Myocyte (in vitro differentiated cells): Measurements from ENCODE around the gene ANO6. TPM values are rescaled to one million over a fixed set of nuclear protein-coding genes. Genes with fewer than 3 reads are reported as not detected.

ENCODE experiments used
- DNase-seq: peaks from one replicate; pipeline ENCODE4 v3.0.0-alpha.2; 2012; ENCODE audit warnings: low read depth
- total RNA-seq: library from RNA; depleted of rRNA; stranded (reverse); fragments of >200 nt; gene quantifications from 2 replicates; pipeline ENCODE4 v1.2.3, GENCODE V29; 2014

ANO6 gene
- total RNA-seq, 1 donor from 2014 or later, result 92.2 TPM

- no peak for DNase-seq
Observed at GRCh38 chr12:45342171-45342570, 126.3 kb downstream of the ANO6 start.

GRCh38 chr12:45342848-45343247 lies 127.0 kb downstream of the ANO6 start:
- no peak for DNase-seq

- DNase-seq, result peak; percentile 59
Observed at GRCh38 chr12:45343269-45344051, 127.6 kb downstream of the ANO6 start.

- DNase-seq, result no peak
Observed at GRCh38 chr12:45348311-45348710, 132.4 kb downstream of the ANO6 start.

GRCh38 chr12:45348986-45349385 lies 133.1 kb downstream of the ANO6 start:
- no peak for DNase-seq

- no peak for DNase-seq
Observed at GRCh38 chr12:45349916-45350315, 134.0 kb downstream of the ANO6 start.

GRCh38 chr12:45350861-45351260 lies 135.0 kb downstream of the ANO6 start:
- no peak for DNase-seq

- no peak for DNase-seq
Observed at GRCh38 chr12:45351921-45352670, 136.2 kb downstream of the ANO6 start.

GRCh38 chr12:45353944-45354343 lies 138.0 kb downstream of the ANO6 start:
- no peak for DNase-seq

GRCh38 chr12:45354399-45354798 lies 138.5 kb downstream of the ANO6 start:
- no peak for DNase-seq

GRCh38 chr12:45355730-45356129 lies 139.8 kb downstream of the ANO6 start:
- no peak for DNase-seq

GRCh38 chr12:45356822-45357538 lies 141.1 kb downstream of the ANO6 start:
- no peak for DNase-seq

GRCh38 chr12:45357539-45358417 lies 141.9 kb downstream of the ANO6 start:
- no peak for DNase-seq

- no peak for DNase-seq
Observed at GRCh38 chr12:45362291-45362690, 146.4 kb downstream of the ANO6 start.

GRCh38 chr12:45363903-45364302 lies 148.0 kb downstream of the ANO6 start:
- DNase-seq, result no peak

- peak; percentile 41 for DNase-seq
Observed at GRCh38 chr12:45368841-45369489, 153.1 kb downstream of the ANO6 start.

GRCh38 chr12:45377815-45378214 lies 161.9 kb downstream of the ANO6 start:
- DNase-seq, result no peak

GRCh38 chr12:45379261-45379660 lies 163.4 kb downstream of the ANO6 start:
- no peak for DNase-seq

GRCh38 chr12:45381351-45381750 lies 165.5 kb downstream of the ANO6 start:
- DNase-seq, result no peak

- peak; percentile 57 for DNase-seq
Observed at GRCh38 chr12:45388545-45388944, 172.7 kb downstream of the ANO6 start.
